ENCODE data around the gene MTMR12. TPM values are rescaled to one million over a fixed set of nuclear protein-coding genes. Genes with fewer than 3 reads are reported as not detected.

MTMR12 gene
- total and polyA plus RNA-seq, 7 donors = 6.5 to 49.9 (median 26.7) TPM

DNA sequence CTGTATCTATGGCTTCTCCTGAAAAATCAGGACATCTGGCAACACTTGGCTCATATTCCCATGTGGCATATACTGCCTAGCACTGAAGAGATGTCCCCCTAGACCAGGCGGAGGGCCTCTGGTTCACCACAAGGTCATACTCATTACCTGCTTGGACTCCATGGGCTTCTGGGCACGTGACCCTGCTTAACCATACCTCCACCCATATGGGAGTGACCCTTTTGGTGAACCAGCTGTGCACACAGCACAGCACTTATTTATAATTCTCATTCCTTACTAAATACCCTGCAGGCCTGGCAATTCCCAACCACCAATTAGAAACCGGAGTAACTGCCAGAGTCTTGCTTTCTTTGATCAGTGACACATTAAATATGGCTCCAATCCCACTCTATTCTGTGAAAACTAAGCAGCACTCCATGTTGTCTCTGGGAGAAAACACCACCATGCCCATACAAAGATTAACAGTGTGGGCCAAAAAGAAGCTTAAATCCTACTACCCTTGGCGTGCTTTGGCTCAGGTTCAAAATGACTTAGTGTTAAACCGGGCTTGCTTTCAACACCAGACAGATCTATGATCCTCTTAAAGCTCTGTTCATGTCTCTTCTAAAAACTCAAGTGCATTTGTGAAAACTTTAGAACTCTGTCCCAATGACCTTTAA, 57.7 kb downstream of the MTMR12 start:
- no peaks in the 10 kb centered on the region for H3K27me3 ChIP-seq
- no peaks in the 10 kb centered on the region for H3K9me3 ChIP-seq
- DNase-seq = no peak
- TF ChIP-seq POLR2AphosphoS5 (IDR thresholded peaks at IDR 0.05) (peak in 2 of 4 donors; percentile 37 to 50), EP300 (IDR thresholded peaks at IDR 0.05) (no peak), POLR2A (IDR thresholded peaks at IDR 0.05) (no peak)
- TF ChIP-seq, protein P1, sequence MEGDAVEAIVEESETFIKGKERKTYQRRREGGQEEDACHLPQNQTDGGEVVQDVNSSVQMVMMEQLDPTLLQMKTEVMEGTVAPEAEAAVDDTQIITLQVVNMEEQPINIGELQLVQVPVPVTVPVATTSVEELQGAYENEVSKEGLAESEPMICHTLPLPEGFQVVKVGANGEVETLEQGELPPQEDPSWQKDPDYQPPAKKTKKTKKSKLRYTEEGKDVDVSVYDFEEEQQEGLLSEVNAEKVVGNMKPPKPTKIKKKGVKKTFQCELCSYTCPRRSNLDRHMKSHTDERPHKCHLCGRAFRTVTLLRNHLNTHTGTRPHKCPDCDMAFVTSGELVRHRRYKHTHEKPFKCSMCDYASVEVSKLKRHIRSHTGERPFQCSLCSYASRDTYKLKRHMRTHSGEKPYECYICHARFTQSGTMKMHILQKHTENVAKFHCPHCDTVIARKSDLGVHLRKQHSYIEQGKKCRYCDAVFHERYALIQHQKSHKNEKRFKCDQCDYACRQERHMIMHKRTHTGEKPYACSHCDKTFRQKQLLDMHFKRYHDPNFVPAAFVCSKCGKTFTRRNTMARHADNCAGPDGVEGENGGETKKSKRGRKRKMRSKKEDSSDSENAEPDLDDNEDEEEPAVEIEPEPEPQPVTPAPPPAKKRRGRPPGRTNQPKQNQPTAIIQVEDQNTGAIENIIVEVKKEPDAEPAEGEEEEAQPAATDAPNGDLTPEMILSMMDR (IDR thresholded peaks at IDR 0.05) = no peak
- peaks cover 6 to 56% (median 14%) of the 10 kb centered on the region in 4 donors for H3K36me3 ChIP-seq
- no peak overlapping the region for H3K4me3 ChIP-seq
- peak overlapping the region; percentile 50 to 70 (median 57) for H3K27ac ChIP-seq
- H3K4me1 ChIP-seq = peaks cover 0 to 24% (median 8%) of the 10 kb centered on the region in 4 donors
- 85 to 87% methylated on average over 5 of the region's 5 CpGs for WGBS, 2 donors
- intact Hi-C loops (cut with DNase I) = loop anchor here (5.0 kb wide), 1 partner anchor 57 kb away; the partner anchor contains the start of gene MTMR12

DNA sequence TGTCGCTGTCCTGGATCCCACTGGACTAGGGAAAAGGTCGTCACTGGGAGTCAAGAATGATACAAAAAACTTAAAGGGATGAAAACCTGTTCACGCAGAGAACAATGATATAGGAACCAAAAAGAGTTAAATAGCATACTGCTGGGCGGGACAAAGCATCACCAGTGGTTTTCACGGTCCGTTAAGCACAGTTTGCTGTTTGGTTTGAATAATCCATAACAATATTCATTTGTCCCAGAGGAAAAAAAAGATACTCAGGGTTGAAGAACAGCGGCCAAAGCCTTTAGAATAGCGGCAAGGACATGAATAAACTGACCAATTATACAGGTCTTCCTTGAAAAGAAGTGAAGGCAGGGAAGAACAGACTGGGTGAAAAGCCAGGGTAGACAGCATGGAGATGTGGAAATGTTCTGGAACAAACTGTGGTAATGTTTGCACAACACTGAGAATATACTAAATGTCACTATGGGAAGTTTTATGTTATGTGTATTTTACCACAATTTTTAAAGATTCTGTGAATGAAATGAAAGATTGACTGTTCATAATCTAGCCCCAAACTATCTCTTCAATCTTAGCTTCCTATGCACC, 60.8 kb downstream of the MTMR12 start:
- Histone ChIP-seq H3K27me3 (no peaks in the 10 kb centered on the region), H3K27ac (no peak overlapping the region), H3K9me3 (no peaks in the 10 kb centered on the region), H3K4me1 (peaks cover 0 to 16% (median 8%) of the 10 kb centered on the region in 4 donors), H3K36me3 (peaks cover 6 to 64% (median 26%) of the 10 kb centered on the region in 4 donors), H3K4me3 (no peak overlapping the region)
- WGBS, 2 donors = 94% methylated on average over 8 of the region's 8 CpGs
- intact Hi-C loops (cut with DNase I) = no loop called here
- DNase-seq = no peak
- TF ChIP-seq EP300 (IDR thresholded peaks at IDR 0.05) (no peak), POLR2AphosphoS5 (IDR thresholded peaks at IDR 0.05) (no peak), POLR2A (IDR thresholded peaks at IDR 0.05) (no peak)
- TF ChIP-seq, protein P1 (IDR thresholded peaks at IDR 0.05) = no peak

DNA sequence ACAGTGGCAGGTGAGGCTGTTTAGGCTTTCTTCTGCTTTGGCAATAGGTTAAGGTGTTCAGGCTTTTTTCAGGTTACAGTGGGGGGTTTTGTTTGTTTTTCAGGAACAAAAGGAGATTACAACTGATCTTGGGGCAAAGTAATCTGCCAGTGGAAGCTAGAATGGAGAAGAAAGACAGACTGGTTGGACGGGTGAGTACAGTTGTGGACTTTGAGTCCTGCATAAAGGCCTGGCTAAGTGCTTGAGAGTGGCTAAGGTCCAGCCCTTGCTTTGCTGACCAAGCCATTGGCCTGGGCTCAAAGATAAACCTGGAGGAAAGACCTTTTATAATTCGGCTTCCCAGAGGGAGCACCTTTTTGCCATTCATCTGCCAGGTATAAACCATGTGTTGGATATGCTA, 63.1 kb downstream of the MTMR12 start:
- intact Hi-C loops (cut with DNase I) = no loop called here

DNA sequence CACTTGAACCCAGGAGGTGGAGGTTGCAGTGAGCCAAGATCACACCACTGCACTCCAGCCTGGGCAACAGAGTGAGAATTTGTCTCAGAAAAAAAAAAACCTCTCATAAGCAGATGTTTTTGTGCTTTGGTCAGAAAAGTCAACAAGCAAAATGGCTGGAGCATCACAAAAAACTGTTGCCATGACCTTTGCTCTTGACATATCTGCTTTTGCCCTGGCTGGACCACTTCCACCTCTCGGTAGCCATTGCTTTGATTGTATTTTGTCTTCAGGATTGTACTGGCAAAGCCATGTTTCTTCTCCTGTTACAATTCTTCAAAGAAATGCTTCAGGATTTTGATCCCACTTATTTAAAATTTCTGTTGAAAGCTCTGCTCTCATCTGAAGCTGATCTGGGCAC, 67.0 kb downstream of the MTMR12 start:
- no peak for DNase-seq
- Histone ChIP-seq H3K36me3 (peaks cover 13 to 84% (median 50%) of the 10 kb centered on the region in 4 donors), H3K4me1 (no peaks in the 10 kb centered on the region), H3K4me3 (no peak overlapping the region), H3K27ac (no peak overlapping the region), H3K27me3 (no peaks in the 10 kb centered on the region), H3K9me3 (no peaks in the 10 kb centered on the region)
- intact Hi-C loops (cut with DNase I) = no loop called here
- WGBS, 2 donors = 95 to 100% methylated on average over 1 of the region's 1 CpG
- TF ChIP-seq, protein P1 (IDR thresholded peaks at IDR 0.05) = no peak
- TF ChIP-seq POLR2AphosphoS5 (IDR thresholded peaks at IDR 0.05) (no peak), EP300 (IDR thresholded peaks at IDR 0.05) (no peak)

More for the DNA sequence above, 63.1 kb downstream of the MTMR12 start:
- DNase-seq = no peak
- H3K4me3 ChIP-seq = no peak overlapping the region
- TF ChIP-seq POLR2AphosphoS5 (IDR thresholded peaks at IDR 0.05) (no peak), POLR2A (IDR thresholded peaks at IDR 0.05) (no peak), EP300 (IDR thresholded peaks at IDR 0.05) (no peak)
- TF ChIP-seq, protein P1 (IDR thresholded peaks at IDR 0.05) = no peak
- H3K36me3 ChIP-seq = peaks cover 12 to 83% (median 39%) of the 10 kb centered on the region in 4 donors
- peaks cover 0 to 1% (median 0%) of the 10 kb centered on the region in 4 donors for H3K4me1 ChIP-seq
- H3K27ac ChIP-seq = no peak overlapping the region
- H3K27me3 ChIP-seq = no peaks in the 10 kb centered on the region
- H3K9me3 ChIP-seq = no peaks in the 10 kb centered on the region
- 45 to 85% methylated on average over 2 of the region's 2 CpGs for WGBS, 2 donors
